ENCODE data around the gene SLC6A20.
"Not testable (repeated sequence)": the region's sequence is repeated elsewhere in the genome, so short reads cannot be mapped to it uniquely, and the experiment has no call there.

SLC6A20 gene

GRCh38 chr3:45762647-45763302 is 33.6 kb downstream of the SLC6A20 start:
- peaks cover 3% of the 10 kb centered on the region for H3K4me1 ChIP-seq (ENCODE audit: control insufficient read depth, insufficient read depth, low read length)
- H3K27me3 ChIP-seq (ENCODE audit: control insufficient read depth, insufficient read depth, low read length) = no peaks in the 10 kb centered on the region
- H3K9ac ChIP-seq (ENCODE audit: low read depth, low read length) = no peak overlapping the region

GRCh38 chr3:45761831-45762230 is 34.5 kb downstream of the SLC6A20 start:
- Histone ChIP-seq H3K9ac (ENCODE audit: low read depth, low read length) (no peak overlapping the region), H3K27me3 (ENCODE audit: control insufficient read depth, insufficient read depth, low read length) (no peaks in the 10 kb centered on the region), H3K36me3 (ENCODE audit: control insufficient read depth, insufficient read depth, low read length) (no peaks in the 10 kb centered on the region), H3K4me3 (ENCODE audit: low read depth, low read length) (no peak overlapping the region), H3K4me1 (ENCODE audit: control insufficient read depth, insufficient read depth, low read length) (peaks cover 3% of the 10 kb centered on the region), H3K9me3 (ENCODE audit: control insufficient read depth, insufficient read depth, low read length) (no peaks in the 10 kb centered on the region)

More at GRCh38 chr3:45762647-45763302, 33.6 kb downstream of the SLC6A20 start:
- H3K4me3 ChIP-seq (ENCODE audit: low read depth, low read length) = no peak overlapping the region
- no peaks in the 10 kb centered on the region for H3K36me3 ChIP-seq (ENCODE audit: control insufficient read depth, insufficient read depth, low read length)
- no peaks in the 10 kb centered on the region for H3K9me3 ChIP-seq (ENCODE audit: control insufficient read depth, insufficient read depth, low read length)

- Histone ChIP-seq H3K27me3 (ENCODE audit: control insufficient read depth, insufficient read depth, low read length) (no peaks in the 10 kb centered on the region), H3K4me3 (ENCODE audit: low read depth, low read length) (no peak overlapping the region), H3K9me3 (ENCODE audit: control insufficient read depth, insufficient read depth, low read length) (no peaks in the 10 kb centered on the region), H3K9ac (ENCODE audit: low read depth, low read length) (no peak overlapping the region), H3K36me3 (ENCODE audit: control insufficient read depth, insufficient read depth, low read length) (no peaks in the 10 kb centered on the region), H3K4me1 (ENCODE audit: control insufficient read depth, insufficient read depth, low read length) (peaks cover 3% of the 10 kb centered on the region)
Observed at GRCh38 chr3:45760878-45761711, 35.2 kb downstream of the SLC6A20 start.

- peaks cover 3% of the 10 kb centered on the region for H3K4me1 ChIP-seq (ENCODE audit: control insufficient read depth, insufficient read depth, low read length)
- H3K9me3 ChIP-seq (ENCODE audit: control insufficient read depth, insufficient read depth, low read length) = no peaks in the 10 kb centered on the region
- H3K36me3 ChIP-seq (ENCODE audit: control insufficient read depth, insufficient read depth, low read length) = no peaks in the 10 kb centered on the region
- no peak overlapping the region for H3K9ac ChIP-seq (ENCODE audit: low read depth, low read length)
- H3K4me3 ChIP-seq (ENCODE audit: low read depth, low read length) = no peak overlapping the region
- no peaks in the 10 kb centered on the region for H3K27me3 ChIP-seq (ENCODE audit: control insufficient read depth, insufficient read depth, low read length)
Observed at GRCh38 chr3:45759851-45760250, 36.5 kb downstream of the SLC6A20 start.

GRCh38 chr3:45758871-45759270 is 37.5 kb downstream of the SLC6A20 start:
- Histone ChIP-seq H3K4me3 (ENCODE audit: low read depth, low read length) (no peak overlapping the region), H3K9ac (ENCODE audit: low read depth, low read length) (no peak overlapping the region), H3K36me3 (ENCODE audit: control insufficient read depth, insufficient read depth, low read length) (no peaks in the 10 kb centered on the region), H3K27me3 (ENCODE audit: control insufficient read depth, insufficient read depth, low read length) (no peaks in the 10 kb centered on the region), H3K9me3 (ENCODE audit: control insufficient read depth, insufficient read depth, low read length) (no peaks in the 10 kb centered on the region), H3K4me1 (ENCODE audit: control insufficient read depth, insufficient read depth, low read length) (peaks cover 3% of the 10 kb centered on the region)

GRCh38 chr3:45757141-45757540 is 39.2 kb downstream of the SLC6A20 start:
- H3K4me1 ChIP-seq (ENCODE audit: control insufficient read depth, insufficient read depth, low read length); H3K9me3 ChIP-seq (ENCODE audit: control insufficient read depth, insufficient read depth, low read length); H3K27me3 ChIP-seq (ENCODE audit: control insufficient read depth, insufficient read depth, low read length); H3K36me3 ChIP-seq (ENCODE audit: control insufficient read depth, insufficient read depth, low read length); H3K9ac ChIP-seq (ENCODE audit: low read depth, low read length); H3K4me3 ChIP-seq (ENCODE audit: low read depth, low read length): not testable (repeated sequence)

- no peak overlapping the region for H3K9ac ChIP-seq (ENCODE audit: low read depth, low read length)
Observed at GRCh38 chr3:45756055-45756454, 40.3 kb downstream of the SLC6A20 start.

GRCh38 chr3:45754461-45754860 is 41.9 kb downstream of the SLC6A20 start:
- H3K4me3 ChIP-seq (ENCODE audit: low read depth, low read length) = no peak overlapping the region
- H3K4me1 ChIP-seq (ENCODE audit: control insufficient read depth, insufficient read depth, low read length) = peaks cover 3% of the 10 kb centered on the region
- H3K9ac ChIP-seq (ENCODE audit: low read depth, low read length) = no peak overlapping the region
- no peaks in the 10 kb centered on the region for H3K9me3 ChIP-seq (ENCODE audit: control insufficient read depth, insufficient read depth, low read length)
- no peaks in the 10 kb centered on the region for H3K36me3 ChIP-seq (ENCODE audit: control insufficient read depth, insufficient read depth, low read length)
- no peaks in the 10 kb centered on the region for H3K27me3 ChIP-seq (ENCODE audit: control insufficient read depth, insufficient read depth, low read length)

More at GRCh38 chr3:45756055-45756454, 40.3 kb downstream of the SLC6A20 start:
- H3K27me3 ChIP-seq (ENCODE audit: control insufficient read depth, insufficient read depth, low read length) = no peaks in the 10 kb centered on the region
- H3K4me3 ChIP-seq (ENCODE audit: low read depth, low read length) = no peak overlapping the region
- no peaks in the 10 kb centered on the region for H3K9me3 ChIP-seq (ENCODE audit: control insufficient read depth, insufficient read depth, low read length)
- no peaks in the 10 kb centered on the region for H3K36me3 ChIP-seq (ENCODE audit: control insufficient read depth, insufficient read depth, low read length)
- peaks cover 3% of the 10 kb centered on the region for H3K4me1 ChIP-seq (ENCODE audit: control insufficient read depth, insufficient read depth, low read length)

- no peaks in the 10 kb centered on the region for H3K9me3 ChIP-seq (ENCODE audit: control insufficient read depth, insufficient read depth, low read length)
- no peak overlapping the region for H3K4me3 ChIP-seq (ENCODE audit: low read depth, low read length)
- H3K4me1 ChIP-seq (ENCODE audit: control insufficient read depth, insufficient read depth, low read length) = peaks cover 2% of the 10 kb centered on the region
- H3K9ac ChIP-seq (ENCODE audit: low read depth, low read length) = no peak overlapping the region
- H3K36me3 ChIP-seq (ENCODE audit: control insufficient read depth, insufficient read depth, low read length) = peaks cover under 1% of the 10 kb centered on the region
- no peaks in the 10 kb centered on the region for H3K27me3 ChIP-seq (ENCODE audit: control insufficient read depth, insufficient read depth, low read length)
Observed at GRCh38 chr3:45753095-45753494, 43.2 kb downstream of the SLC6A20 start.

- Histone ChIP-seq H3K9ac (ENCODE audit: low read depth, low read length) (no peak overlapping the region), H3K4me3 (ENCODE audit: low read depth, low read length) (no peak overlapping the region), H3K27me3 (ENCODE audit: control insufficient read depth, insufficient read depth, low read length) (no peaks in the 10 kb centered on the region), H3K9me3 (ENCODE audit: control insufficient read depth, insufficient read depth, low read length) (no peaks in the 10 kb centered on the region), H3K4me1 (ENCODE audit: control insufficient read depth, insufficient read depth, low read length) (no peaks in the 10 kb centered on the region), H3K36me3 (ENCODE audit: control insufficient read depth, insufficient read depth, low read length) (peaks cover 11% of the 10 kb centered on the region)
Observed at GRCh38 chr3:45751537-45752242, 44.6 kb downstream of the SLC6A20 start.

GRCh38 chr3:45749880-45750279 is 46.5 kb downstream of the SLC6A20 start:
- Histone ChIP-seq H3K9me3 (ENCODE audit: control insufficient read depth, insufficient read depth, low read length) (no peaks in the 10 kb centered on the region), H3K27me3 (ENCODE audit: control insufficient read depth, insufficient read depth, low read length) (no peaks in the 10 kb centered on the region), H3K4me1 (ENCODE audit: control insufficient read depth, insufficient read depth, low read length) (no peaks in the 10 kb centered on the region), H3K9ac (ENCODE audit: low read depth, low read length) (no peak overlapping the region), H3K4me3 (ENCODE audit: low read depth, low read length) (no peak overlapping the region), H3K36me3 (ENCODE audit: control insufficient read depth, insufficient read depth, low read length) (peaks cover 15% of the 10 kb centered on the region)

All from iPS-15b (cell line).